Measurements from ENCODE around the gene ABCB4. TPM values are rescaled to one million over a fixed set of nuclear protein-coding genes. Genes with fewer than 3 reads are reported as not detected.

Gene ABCB4
- total RNA-seq, 1 experiment from 2014 or later = not detected

- H3K9me3 Mint-ChIP-seq (ENCODE audit: low read depth, unreplicated experiment) = no peaks in the 10 kb centered on the region
- H3K4me3 Mint-ChIP-seq (ENCODE audit: low read depth, unreplicated experiment) = no peak overlapping the region
- no peaks in the 10 kb centered on the region for H3K36me3 Mint-ChIP-seq (ENCODE audit: insufficient read depth, unreplicated experiment)
- no peak for DNase-seq
- H3K27ac Mint-ChIP-seq (ENCODE audit: unreplicated experiment) = no peak overlapping the region
- TF ChIP-seq CTCF (IDR thresholded peaks at IDR 0.05; ENCODE audit: unreplicated experiment) = no peak
- H3K27me3 Mint-ChIP-seq (ENCODE audit: unreplicated experiment) = no peaks in the 10 kb centered on the region
- H3K4me1 Mint-ChIP-seq (ENCODE audit: low read depth, unreplicated experiment) = no peaks in the 10 kb centered on the region
- BruUV-seq (replicated peaks) = no TSS peak
- intact Hi-C loops (cut with micrococcal nuclease; ENCODE audit: unreplicated experiment) = no loop called here
- CTCF ChIA-PET = no interaction called here
Measured at GRCh38 chr7:87450706-87451105, 24.8 kb downstream of the ABCB4 start.

- Mint-ChIP-seq H3K27me3 (ENCODE audit: unreplicated experiment) (no peaks in the 10 kb centered on the region), H3K36me3 (ENCODE audit: insufficient read depth, unreplicated experiment) (no peaks in the 10 kb centered on the region), H3K4me1 (ENCODE audit: low read depth, unreplicated experiment) (no peaks in the 10 kb centered on the region), H3K4me3 (ENCODE audit: low read depth, unreplicated experiment) (no peak overlapping the region), H3K27ac (ENCODE audit: unreplicated experiment) (no peak overlapping the region), H3K9me3 (ENCODE audit: low read depth, unreplicated experiment) (no peaks in the 10 kb centered on the region)
- CTCF ChIA-PET = no interaction called here
- intact Hi-C loops (cut with micrococcal nuclease; ENCODE audit: unreplicated experiment) = no loop called here
- TF ChIP-seq CTCF (IDR thresholded peaks at IDR 0.05; ENCODE audit: unreplicated experiment) = no peak
- BruUV-seq (replicated peaks) = no TSS peak
- DNase-seq = no peak
Measured at GRCh38 chr7:87448388-87448787, 27.1 kb downstream of the ABCB4 start.

GRCh38 chr7:87447116-87447635, 28.3 kb downstream of the ABCB4 start:
- Mint-ChIP-seq H3K27ac (ENCODE audit: unreplicated experiment) (no peak overlapping the region), H3K27me3 (ENCODE audit: unreplicated experiment) (no peaks in the 10 kb centered on the region), H3K4me3 (ENCODE audit: low read depth, unreplicated experiment) (no peak overlapping the region), H3K9me3 (ENCODE audit: low read depth, unreplicated experiment) (no peaks in the 10 kb centered on the region), H3K4me1 (ENCODE audit: low read depth, unreplicated experiment) (no peaks in the 10 kb centered on the region), H3K36me3 (ENCODE audit: insufficient read depth, unreplicated experiment) (no peaks in the 10 kb centered on the region)
- intact Hi-C loops (cut with micrococcal nuclease; ENCODE audit: unreplicated experiment) = no loop called here
- BruUV-seq (replicated peaks) = no TSS peak
- TF ChIP-seq CTCF (IDR thresholded peaks at IDR 0.05; ENCODE audit: unreplicated experiment) = no peak
- CTCF ChIA-PET = no interaction called here
- no peak for DNase-seq

- no peak overlapping the region for H3K27ac Mint-ChIP-seq (ENCODE audit: unreplicated experiment)
- intact Hi-C loops (cut with micrococcal nuclease; ENCODE audit: unreplicated experiment) = no loop called here
- H3K4me1 Mint-ChIP-seq (ENCODE audit: low read depth, unreplicated experiment) = no peaks in the 10 kb centered on the region
- H3K36me3 Mint-ChIP-seq (ENCODE audit: insufficient read depth, unreplicated experiment) = no peaks in the 10 kb centered on the region
- H3K9me3 Mint-ChIP-seq (ENCODE audit: low read depth, unreplicated experiment) = no peaks in the 10 kb centered on the region
- CTCF ChIA-PET = no interaction called here
- no peaks in the 10 kb centered on the region for H3K27me3 Mint-ChIP-seq (ENCODE audit: unreplicated experiment)
- no peak for TF ChIP-seq CTCF (IDR thresholded peaks at IDR 0.05; ENCODE audit: unreplicated experiment)
- no peak overlapping the region for H3K4me3 Mint-ChIP-seq (ENCODE audit: low read depth, unreplicated experiment)
- DNase-seq = no peak
- no TSS peak for BruUV-seq (replicated peaks)
Measured at GRCh38 chr7:87445897-87446296, 29.6 kb downstream of the ABCB4 start.

Measured in Calu3 (cell line).